PC-9 (cell line): ENCODE data around the gene CFAP91. TPM values are rescaled to one million over a fixed set of nuclear protein-coding genes. Genes with fewer than 3 reads are reported as not detected.

ENCODE experiments used
- BruUV-seq: library from RNA; stranded (reverse); fragments of 400-500 nt; replicated peaks from 2 replicates; lab custom pipeline; 2021; lab: Mats Ljungman, UMichigan
- CTCF ChIA-PET: fragments of 300-600 bp; sonication (Branson Sonifier 250); formaldehyde crosslinking; loops from one replicate; lab custom pipeline; 2022; ENCODE audit warnings: antibody characterized with exemption; lab: Charles Lee
- POLR2A ChIA-PET: fragments of 300-600 bp; sonication (Branson Sonifier 250); formaldehyde crosslinking; loops from one replicate; lab custom pipeline; 2022; ENCODE audit warnings: antibody characterized with exemption; ENCODE audit not compliant: unreplicated experiment; lab: Charles Lee
- DNase-seq, 2 experiments: peaks; one replicate each; pipeline versions ENCODE4 v3.0.0 to v3.0.0-alpha.2; 2015 to 2022; ENCODE audit warnings: mixed read lengths in 1 of 2
- H2AFZ ChIP-seq: fragments of 200-600 bp; sonication (generic); 2 replicates; pipeline ENCODE4 v1.8.1; 2017; ENCODE audit warnings: antibody characterized with exemption
- H3F3A ChIP-seq: fragments of 200-600 bp; sonication (generic); 2 replicates; pipeline ENCODE4 v1.8.1; 2017; ENCODE audit warnings: antibody characterized with exemption, mild to moderate bottlenecking, low read depth; ENCODE audit not compliant: insufficient read depth
- H3K27ac ChIP-seq: fragments of 200-600 bp; sonication (generic); 2 replicates; pipeline ENCODE4 v1.6.1; 2016; ENCODE audit warnings: mixed run types
- H3K27me3 ChIP-seq: fragments of 200-600 bp; sonication (generic); 2 replicates; pipeline ENCODE4 v1.6.1; 2016; ENCODE audit warnings: low read depth, mixed run types; ENCODE audit not compliant: insufficient read depth
- H3K36me3 ChIP-seq: fragments of 200-600 bp; sonication (generic); 2 replicates; pipeline ENCODE4 v1.6.1; 2016; ENCODE audit warnings: low read depth, mixed run types
- H3K4me1 ChIP-seq: fragments of 200-600 bp; sonication (generic); replicated peaks from 2 replicates; pipeline ENCODE4 v1.6.1; 2016; ENCODE audit warnings: mixed run types; ENCODE audit not compliant: insufficient read depth
- H3K4me2 ChIP-seq: fragments of 200-600 bp; sonication (generic); 2 replicates; pipeline ENCODE4 v1.6.1; 2017; ENCODE audit warnings: mixed run types
- H3K4me3 ChIP-seq: fragments of 200-600 bp; sonication (generic); 2 replicates; pipeline ENCODE4 v1.6.1; 2016; ENCODE audit warnings: mixed run types
- H3K79me2 ChIP-seq: fragments of 200-600 bp; sonication (generic); 2 replicates; pipeline ENCODE4 v1.6.1; 2017; ENCODE audit warnings: low read depth, mixed run types
- H3K9me2 ChIP-seq: fragments of 200-600 bp; sonication (generic); 2 replicates; pipeline ENCODE4 v1.8.1; 2017; ENCODE audit warnings: mild to moderate bottlenecking; ENCODE audit not compliant: insufficient read depth
- H3K9me3 ChIP-seq: fragments of 200-600 bp; sonication (generic); 2 replicates; pipeline ENCODE4 v1.8.1; 2016; ENCODE audit warnings: low read depth; ENCODE audit not compliant: insufficient read depth
- H4K20me1 ChIP-seq: fragments of 200-600 bp; sonication (generic); 2 replicates; pipeline ENCODE4 v1.8.1; 2017; ENCODE audit not compliant: insufficient read depth
- EZH2 ChIP-seq: fragments of 200-600 bp; sonication (generic); IDR thresholded peaks from 2 replicates; pipeline ENCODE4 v1.8.0; 2017; ENCODE audit warnings: antibody characterized with exemption, low read depth
- intact Hi-C: fragments of 100-400 bp; cut with micrococcal nuclease; formaldehyde crosslinking; loops from one replicate; pipeline ENCODE4 v1.10.0; 2022; ENCODE audit not compliant: unreplicated experiment
- total RNA-seq: library from RNA; stranded (reverse); gene quantifications from 2 replicates; pipeline ENCODE4 v1.2.3, GENCODE V29; 2021
- TF ChIP-seq, protein P1 (sequence below): fragments of 200-600 bp; sonication (generic); conservative IDR thresholded peaks from 2 replicates; pipeline ENCODE4 v1.6.1; 2017; ENCODE audit warnings: mixed run types, antibody characterized with exemption, mild to moderate bottlenecking, moderate library complexity

CFAP91 gene
- total RNA-seq, 1 experiment from 2014 or later, result 1.2 TPM

DNA sequence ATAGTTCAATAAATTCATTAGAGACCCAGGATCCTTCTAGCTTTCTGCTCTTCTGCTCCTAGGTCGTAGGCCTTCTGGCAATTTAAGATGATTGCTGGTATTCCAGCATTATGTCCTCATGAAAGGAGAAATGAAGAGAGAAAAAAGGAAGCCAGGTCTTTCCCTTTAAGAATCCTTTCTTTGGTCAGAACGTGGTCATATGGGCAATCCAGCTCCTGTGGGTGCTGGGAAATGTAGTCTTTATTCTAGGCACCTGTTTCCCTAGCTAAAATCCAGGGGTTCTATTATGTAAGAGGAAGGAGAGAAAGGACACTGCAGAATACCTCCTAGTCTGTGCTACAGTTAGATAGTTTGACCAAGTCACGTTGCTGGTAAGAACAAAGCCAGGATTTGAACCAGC is 43.6 kb downstream of the CFAP91 start:
- Histone ChIP-seq H3K27me3 (no peaks in the 10 kb centered on the region), H3K79me2 (no peaks in the 10 kb centered on the region), H4K20me1 (no peaks in the 10 kb centered on the region), H3K4me3 (no peak overlapping the region), H3K36me3 (no peaks in the 10 kb centered on the region), H3F3A (no peaks in the 10 kb centered on the region), H3K9me2 (peaks cover 4% of the 10 kb centered on the region; the same call in 1 of the 2 replicates), H3K9me3 (peaks cover 3% of the 10 kb centered on the region; the same call in 1 of the 2 replicates), H3K4me1 (no peaks in the 10 kb centered on the region), H3K4me2 (no peak overlapping the region), H2AFZ (no peak overlapping the region), H3K27ac (no peak overlapping the region)
- TF ChIP-seq, protein P1, sequence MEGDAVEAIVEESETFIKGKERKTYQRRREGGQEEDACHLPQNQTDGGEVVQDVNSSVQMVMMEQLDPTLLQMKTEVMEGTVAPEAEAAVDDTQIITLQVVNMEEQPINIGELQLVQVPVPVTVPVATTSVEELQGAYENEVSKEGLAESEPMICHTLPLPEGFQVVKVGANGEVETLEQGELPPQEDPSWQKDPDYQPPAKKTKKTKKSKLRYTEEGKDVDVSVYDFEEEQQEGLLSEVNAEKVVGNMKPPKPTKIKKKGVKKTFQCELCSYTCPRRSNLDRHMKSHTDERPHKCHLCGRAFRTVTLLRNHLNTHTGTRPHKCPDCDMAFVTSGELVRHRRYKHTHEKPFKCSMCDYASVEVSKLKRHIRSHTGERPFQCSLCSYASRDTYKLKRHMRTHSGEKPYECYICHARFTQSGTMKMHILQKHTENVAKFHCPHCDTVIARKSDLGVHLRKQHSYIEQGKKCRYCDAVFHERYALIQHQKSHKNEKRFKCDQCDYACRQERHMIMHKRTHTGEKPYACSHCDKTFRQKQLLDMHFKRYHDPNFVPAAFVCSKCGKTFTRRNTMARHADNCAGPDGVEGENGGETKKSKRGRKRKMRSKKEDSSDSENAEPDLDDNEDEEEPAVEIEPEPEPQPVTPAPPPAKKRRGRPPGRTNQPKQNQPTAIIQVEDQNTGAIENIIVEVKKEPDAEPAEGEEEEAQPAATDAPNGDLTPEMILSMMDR, result no peak
- no peak for TF ChIP-seq EZH2
- CTCF ChIA-PET, result no interaction called here
- DNase-seq, result no peak
- BruUV-seq, result no TSS peak
- POLR2A ChIA-PET, result no interaction called here
- intact Hi-C loops, result no loop called here

DNA sequence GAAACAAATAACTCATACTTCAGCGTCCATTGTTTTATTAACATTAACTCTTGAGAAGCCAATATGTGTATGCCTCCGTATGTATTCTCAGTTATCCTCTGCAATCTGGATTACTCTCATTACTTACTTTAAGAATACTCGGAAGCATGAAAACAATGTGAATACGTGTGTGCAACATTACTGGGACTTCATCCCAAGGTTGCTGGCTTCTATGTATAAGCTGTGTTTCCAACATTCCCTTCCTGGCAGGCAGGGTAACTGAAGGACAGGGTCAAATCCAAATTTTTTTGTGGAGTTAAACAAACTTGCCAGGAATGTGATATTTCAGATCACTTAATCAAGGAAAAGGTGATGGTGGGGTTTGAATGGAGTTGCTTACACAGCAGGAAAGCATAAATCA is 44.5 kb downstream of the CFAP91 start:
- H3K9me3 ChIP-seq, result peaks cover 3% of the 10 kb centered on the region; the same call in 1 of the 2 replicates
- no peaks in the 10 kb centered on the region for H3K4me1 ChIP-seq
- POLR2A ChIA-PET, result interaction anchor here (0.7 kb wide), 1 partner anchor 78 kb away, joined by 8 read pairs; no protein-coding TSS in a partner anchor

DNA sequence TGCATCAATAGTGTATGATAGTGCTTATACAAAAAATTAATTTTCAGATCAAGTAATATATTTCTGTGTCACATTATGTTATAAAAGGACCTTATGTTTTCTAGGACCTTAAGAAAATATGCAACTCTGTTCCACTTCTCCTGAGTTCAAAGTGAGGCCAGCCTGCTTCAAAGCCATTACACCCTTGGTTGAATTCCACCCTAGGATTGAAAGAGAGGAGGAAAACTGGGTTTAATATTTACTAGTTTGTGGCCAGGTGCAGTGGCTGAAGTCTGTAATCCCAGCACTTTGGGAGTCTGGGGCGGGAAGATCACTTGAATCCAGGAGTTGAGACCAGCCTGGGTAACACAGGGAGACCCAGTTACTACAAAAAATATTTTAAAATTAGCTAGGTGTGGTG is 46.2 kb downstream of the CFAP91 start:
- H3K4me2 ChIP-seq, result no peak overlapping the region
- intact Hi-C loops, result no loop called here
- TF ChIP-seq, protein P1, result no peak
- TF ChIP-seq EZH2, result no peak
- H3K27me3 ChIP-seq, result no peaks in the 10 kb centered on the region
- peaks cover 4% of the 10 kb centered on the region; the same call in 1 of the 2 replicates for H3K9me2 ChIP-seq
- H3K27ac ChIP-seq, result no peak overlapping the region
- no peaks in the 10 kb centered on the region for H3K36me3 ChIP-seq
- H3F3A ChIP-seq, result no peaks in the 10 kb centered on the region
- no TSS peak for BruUV-seq
- H2AFZ ChIP-seq, result no peak overlapping the region
- peaks cover 3% of the 10 kb centered on the region; the same call in 1 of the 2 replicates for H3K9me3 ChIP-seq
- DNase-seq, result no peak
- ChIA-PET POLR2A (no interaction called here), CTCF (no interaction called here)
- H3K79me2 ChIP-seq, result no peaks in the 10 kb centered on the region
- no peak overlapping the region for H3K4me3 ChIP-seq
- no peaks in the 10 kb centered on the region for H3K4me1 ChIP-seq
- H4K20me1 ChIP-seq, result no peaks in the 10 kb centered on the region

More for the DNA sequence above, 44.5 kb downstream of the CFAP91 start:
- Histone ChIP-seq H3K4me2 (no peak overlapping the region), H3K4me3 (no peak overlapping the region), H3K9me2 (peaks cover 4% of the 10 kb centered on the region; the same call in 1 of the 2 replicates), H3K36me3 (no peaks in the 10 kb centered on the region), H3K27me3 (no peaks in the 10 kb centered on the region), H4K20me1 (no peaks in the 10 kb centered on the region), H3F3A (no peaks in the 10 kb centered on the region), H3K79me2 (no peaks in the 10 kb centered on the region), H2AFZ (no peak overlapping the region), H3K27ac (no peak overlapping the region)
- CTCF ChIA-PET, result no interaction called here
- intact Hi-C loops, result no loop called here
- BruUV-seq, result no TSS peak
- no peak for DNase-seq
- TF ChIP-seq EZH2, result no peak
- TF ChIP-seq, protein P1, result no peak
